SHP77 treated with DMSO at 0.1 percent for 48 hours (cell line): Measurements from ENCODE around the gene PSMD9.
A peak's percentile ranks its signal among the peaks of the same experiment; 100 is the strongest.
"Not testable (repeated sequence)": the region's sequence is repeated elsewhere in the genome, so short reads cannot be mapped to it uniquely, and the experiment has no call there.

ENCODE experiments used
- DNase-seq: peaks from one replicate; lab custom pipeline; 2025; lab: John Stamatoyannopoulos, UW

Gene PSMD9

GRCh38 chr12:121888478-121889273 is at the start of gene PSMD9:
TSS of gene PSMD9 (plus strand) at chr12:121888790. CDS start at chr12:121888857, 67 bp downstream.
- DNase-seq = peak; percentile 94

GRCh38 chr12:121839106-121839992 is 49.2 kb upstream of the PSMD9 start:
- DNase-seq = peak; percentile 93

GRCh38 chr12:121839993-121840761 is 48.4 kb upstream of the PSMD9 start:
- no peak for DNase-seq

GRCh38 chr12:121843236-121843982 is 45.2 kb upstream of the PSMD9 start:
- no peak for DNase-seq

GRCh38 chr12:121845701-121846100 is 42.9 kb upstream of the PSMD9 start:
- no peak for DNase-seq

- no peak for DNase-seq
Measured at GRCh38 chr12:121849211-121849610, 39.4 kb upstream of the PSMD9 start.

- no peak for DNase-seq
Measured at GRCh38 chr12:121849665-121850064, 38.9 kb upstream of the PSMD9 start.

GRCh38 chr12:121852392-121852791 is 36.2 kb upstream of the PSMD9 start:
- not testable (repeated sequence) for DNase-seq

- no peak for DNase-seq
Measured at GRCh38 chr12:121857322-121858246, 31.0 kb upstream of the PSMD9 start.

GRCh38 chr12:121858318-121858661 is 30.3 kb upstream of the PSMD9 start:
- DNase-seq = no peak

- DNase-seq = no peak
Measured at GRCh38 chr12:121858662-121859572, 29.7 kb upstream of the PSMD9 start, which contains the start of gene HPD. TSS of gene HPD (minus strand) at chr12:121858859. CDS start at chr12:121858823, 36 bp downstream.

- no peak for DNase-seq
Measured at GRCh38 chr12:121860257-121860656, 28.3 kb upstream of the PSMD9 start.

GRCh38 chr12:121860699-121861098 is 27.9 kb upstream of the PSMD9 start:
- DNase-seq = not testable (repeated sequence)

- DNase-seq = no peak
Measured at GRCh38 chr12:121861636-121862254, 26.8 kb upstream of the PSMD9 start.

- DNase-seq = no peak
Measured at GRCh38 chr12:121866331-121866730, 22.3 kb upstream of the PSMD9 start.

- DNase-seq = not testable (repeated sequence)
Measured at GRCh38 chr12:121869229-121869628, 19.4 kb upstream of the PSMD9 start.

- no peak for DNase-seq
Measured at GRCh38 chr12:121871467-121871866, 17.1 kb upstream of the PSMD9 start.

GRCh38 chr12:121872546-121873215 is 15.9 kb upstream of the PSMD9 start:
- DNase-seq = peak; percentile 55
